GM21576 (cell line): ENCODE results near the gene ROPN1B.
"Not testable (repeated sequence)": the region's sequence is repeated elsewhere in the genome, so short reads cannot be mapped to it uniquely, and the experiment has no call there.

Experiments used
- ATAC-seq: cut with Tn5 transposase; IDR thresholded peaks from one replicate; pipeline ENCODE4 v1.9.1; 2021; ENCODE audit warnings: mild to moderate bottlenecking, moderate library complexity; ENCODE audit not compliant: unreplicated experiment

The ROPN1B gene

GRCh38 chr3:125957674-125958510 lies 11.1 kb upstream of the ROPN1B start:
- no peak for ATAC-seq

GRCh38 chr3:125958511-125959316 lies 10.3 kb upstream of the ROPN1B start:
- no peak for ATAC-seq

GRCh38 chr3:125959317-125960065 lies 9.5 kb upstream of the ROPN1B start:
- ATAC-seq: no peak

- ATAC-seq: no peak
Measured at GRCh38 chr3:125960066-125960424, 8.9 kb upstream of the ROPN1B start.

- no peak for ATAC-seq
Measured at GRCh38 chr3:125960456-125961288, 8.3 kb upstream of the ROPN1B start.

GRCh38 chr3:125961289-125961589 lies 7.7 kb upstream of the ROPN1B start:
- ATAC-seq: no peak

GRCh38 chr3:125963834-125964233 lies 5.1 kb upstream of the ROPN1B start:
- ATAC-seq: not testable (repeated sequence)

GRCh38 chr3:125965505-125965904 lies 3.5 kb upstream of the ROPN1B start:
- no peak for ATAC-seq

GRCh38 chr3:125967156-125967555 lies 1.8 kb upstream of the ROPN1B start:
- ATAC-seq: no peak

GRCh38 chr3:125968121-125968520 lies 857 bp upstream of the ROPN1B start:
- ATAC-seq: not testable (repeated sequence)

- ATAC-seq: not testable (repeated sequence)
Measured at GRCh38 chr3:125971997-125972944, 3.3 kb downstream of the ROPN1B start.

GRCh38 chr3:125975245-125976002 lies 6.4 kb downstream of the ROPN1B start:
- not testable (repeated sequence) for ATAC-seq

GRCh38 chr3:125976003-125976390 lies 7.0 kb downstream of the ROPN1B start:
- not testable (repeated sequence) for ATAC-seq

GRCh38 chr3:125977104-125977503 lies 8.1 kb downstream of the ROPN1B start:
- not testable (repeated sequence) for ATAC-seq

GRCh38 chr3:125984951-125985350 lies 16.0 kb downstream of the ROPN1B start:
- ATAC-seq: not testable (repeated sequence)

GRCh38 chr3:125990253-125990970 lies 21.4 kb downstream of the ROPN1B start:
- ATAC-seq: peak; percentile 67

- ATAC-seq: not testable (repeated sequence)
Measured at GRCh38 chr3:125996751-125997150, 27.8 kb downstream of the ROPN1B start.

GRCh38 chr3:126002189-126002588 lies 33.2 kb downstream of the ROPN1B start:
- ATAC-seq: no peak
